GM18951 (cell line): ENCODE data around the gene GRID1.

Experiments
- POLR2A ChIP-seq: IDR thresholded peaks from 4 replicates; pipeline ENCODE4 v1.6.1; 2011; ENCODE audit warnings: mild to moderate bottlenecking; ENCODE audit not compliant: insufficient read length, insufficient read depth; ENCODE audit errors: extremely low read depth
- in situ Hi-C: fragments of 300-500 bp; cut with MboI; formaldehyde crosslinking; loops from one replicate; pipeline ENCODE4 v1.12.0; 2022; ENCODE audit warnings: low sequenced_read_pairs, mixed read lengths, inconsistent platforms; ENCODE audit not compliant: unreplicated experiment

GRID1 gene

GRCh38 chr10:86286236-86287109, 80.1 kb downstream of the GRID1 start:
- TF ChIP-seq POLR2A: no peak
- in situ Hi-C loops: no loop called here

- in situ Hi-C loops: no loop called here
- TF ChIP-seq POLR2A: no peak
Observed at GRCh38 chr10:86285136-86285790, 81.3 kb downstream of the GRID1 start.

GRCh38 chr10:86284355-86285105, 82.1 kb downstream of the GRID1 start:
- TF ChIP-seq POLR2A: no peak
- in situ Hi-C loops: no loop called here

GRCh38 chr10:86283466-86284287, 82.9 kb downstream of the GRID1 start:
- no peak for TF ChIP-seq POLR2A
- in situ Hi-C loops: no loop called here

- in situ Hi-C loops: no loop called here
Observed at GRCh38 chr10:86282664-86283465, 83.7 kb downstream of the GRID1 start.

GRCh38 chr10:86281396-86281795, 85.2 kb downstream of the GRID1 start:
- in situ Hi-C loops: no loop called here
- TF ChIP-seq POLR2A: no peak

More at GRCh38 chr10:86282664-86283465, 83.7 kb downstream of the GRID1 start:
- no peak for TF ChIP-seq POLR2A

- no peak for TF ChIP-seq POLR2A
- in situ Hi-C loops: no loop called here
Observed at GRCh38 chr10:86269332-86269731, 97.3 kb downstream of the GRID1 start.

- TF ChIP-seq POLR2A: no peak
- in situ Hi-C loops: no loop called here
Observed at GRCh38 chr10:86267286-86268195, 99.1 kb downstream of the GRID1 start.

- no peak for TF ChIP-seq POLR2A
- in situ Hi-C loops: no loop called here
Observed at GRCh38 chr10:86266446-86267242, 100.0 kb downstream of the GRID1 start.

GRCh38 chr10:86265895-86266259, 100.7 kb downstream of the GRID1 start:
- TF ChIP-seq POLR2A: no peak
- in situ Hi-C loops: no loop called here
